Activated CD8-positive, alpha-beta memory T cell treated with anti-CD3 and anti-CD28 coated beads, Interleukin-2, amount 50 U/mL, for 4 hours (primary cell): ENCODE results near the gene TNFRSF19.

Experiments
- DNase-seq: peaks from one replicate; pipeline ENCODE4 v3.0.0-alpha.2; 2020

Gene TNFRSF19

DNA sequence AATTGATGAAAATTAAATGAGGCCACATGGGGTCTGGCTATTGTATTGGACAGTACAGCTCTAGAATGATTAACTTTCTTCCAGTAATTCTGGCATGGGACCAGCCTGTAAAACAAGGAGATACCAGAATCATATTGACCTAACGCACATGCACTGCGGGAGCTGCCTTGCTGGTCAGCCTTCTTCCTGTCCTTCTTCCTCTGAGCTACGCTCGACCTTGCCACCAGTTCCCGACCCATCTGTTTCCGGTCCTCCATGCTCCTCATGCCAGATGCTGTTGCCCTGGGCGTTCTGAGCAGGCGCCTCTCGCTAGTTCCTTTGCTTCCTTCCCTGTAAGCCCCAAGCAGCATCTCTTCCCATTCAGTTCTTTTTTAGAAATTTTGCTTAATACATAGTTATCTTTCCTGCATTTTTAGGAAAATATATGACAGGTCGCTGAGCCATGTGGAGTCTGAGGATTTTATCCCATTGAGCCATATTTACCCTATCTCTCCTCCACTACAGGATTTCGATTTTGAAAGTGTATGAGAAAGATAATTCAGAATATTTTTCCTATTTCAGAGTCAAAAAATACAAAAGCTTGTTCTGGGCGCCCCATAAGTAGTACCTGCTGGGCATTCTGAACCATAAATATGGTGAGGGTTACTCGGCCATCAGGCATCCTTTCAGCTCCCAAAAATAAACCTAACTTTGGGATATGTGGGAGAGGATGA, 38.6 kb downstream of the TNFRSF19 start:
- DNase-seq: no peak

DNA sequence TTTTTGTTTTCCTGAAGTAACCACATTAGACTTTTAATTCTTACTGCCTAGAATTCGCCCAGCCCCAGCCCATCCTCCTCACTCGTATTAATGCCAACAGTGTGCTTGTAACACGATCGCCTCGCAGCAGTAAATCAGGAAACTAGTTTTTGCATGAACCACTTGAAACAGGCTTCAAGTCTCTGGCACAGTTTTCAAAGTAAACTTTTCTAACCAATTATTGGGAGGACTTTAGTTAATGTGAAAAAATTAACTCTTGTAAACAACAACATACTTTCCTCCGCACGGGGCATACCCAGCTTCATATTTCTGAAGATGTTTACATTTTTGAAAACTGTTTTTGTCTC, 39.2 kb downstream of the TNFRSF19 start:
- DNase-seq: no peak

DNA sequence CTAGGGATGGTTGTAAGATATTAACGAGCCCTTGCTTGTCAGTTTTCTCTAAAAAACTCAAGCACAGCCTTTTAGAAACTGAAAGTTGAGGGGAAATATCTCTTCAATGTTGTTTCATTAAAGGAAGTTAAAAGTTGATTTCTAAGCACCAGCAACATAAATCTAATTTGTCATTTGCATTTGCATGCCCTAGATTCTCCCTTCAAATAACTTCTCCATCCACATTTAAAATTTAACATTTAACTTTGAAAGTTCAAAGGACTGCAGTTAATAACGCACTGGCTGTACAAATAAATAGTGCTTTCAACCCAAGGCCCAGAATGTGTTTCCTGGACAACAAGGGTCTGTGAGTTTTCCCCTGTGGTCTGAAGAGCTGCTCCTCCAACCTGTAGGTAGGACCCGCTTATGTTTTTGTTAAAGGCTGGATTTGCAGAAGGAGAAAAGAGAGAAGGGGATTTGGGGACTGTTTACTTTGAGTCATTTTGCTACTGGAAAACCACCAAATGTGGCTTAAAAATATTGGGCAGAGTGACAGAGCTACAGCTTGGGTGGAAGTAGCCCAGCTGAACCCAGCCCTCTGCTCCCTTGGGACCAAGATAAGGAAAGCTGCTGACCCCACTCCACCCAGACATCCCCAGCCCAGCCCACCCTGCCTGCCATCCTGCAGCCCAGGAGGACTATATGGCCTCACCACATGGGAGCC, 39.8 kb downstream of the TNFRSF19 start:
- DNase-seq: no peak

DNA sequence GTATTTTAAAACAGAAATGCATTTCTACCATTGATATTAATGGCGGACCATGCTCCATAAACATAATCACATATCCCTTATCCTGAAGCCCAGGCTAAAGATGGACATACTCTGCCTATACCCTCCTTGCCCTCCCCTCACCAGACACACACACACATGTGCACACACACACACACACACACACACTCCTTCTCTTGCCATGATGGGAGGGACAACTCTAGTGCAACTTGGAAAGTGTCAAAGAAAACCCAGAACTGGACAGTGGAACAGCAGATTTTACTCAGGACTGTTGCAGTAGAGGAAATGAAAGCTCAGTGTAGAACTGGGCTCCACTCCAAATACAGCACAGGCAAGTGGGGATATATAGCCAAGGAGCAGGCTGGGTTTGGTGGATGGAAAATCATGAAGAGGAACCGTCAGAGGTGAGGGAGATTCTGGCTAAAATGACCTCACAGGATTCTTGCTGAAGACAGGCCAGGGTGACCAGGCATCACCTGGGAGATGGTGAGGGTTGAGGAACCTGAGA, 40.8 kb downstream of the TNFRSF19 start:
- no peak for DNase-seq

DNA sequence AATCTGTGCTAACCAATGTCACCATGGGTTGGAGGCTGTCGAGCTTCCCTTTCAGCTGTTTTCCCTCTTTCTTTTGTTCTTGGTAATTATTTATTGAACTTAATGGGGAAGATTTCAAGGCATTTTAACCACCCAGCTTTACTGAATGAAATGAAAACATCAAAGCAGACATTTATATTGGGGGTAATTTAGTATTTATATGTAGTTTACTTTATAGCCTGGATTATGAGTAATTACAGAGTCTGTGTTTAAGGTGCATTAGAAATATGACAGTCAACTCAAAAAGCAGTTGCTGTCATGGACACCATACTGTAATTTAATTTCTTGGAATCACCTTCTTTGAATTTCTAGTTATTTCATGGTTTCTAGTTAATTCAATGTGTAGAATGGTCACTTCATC, 42.0 kb downstream of the TNFRSF19 start:
- DNase-seq: no peak

DNA sequence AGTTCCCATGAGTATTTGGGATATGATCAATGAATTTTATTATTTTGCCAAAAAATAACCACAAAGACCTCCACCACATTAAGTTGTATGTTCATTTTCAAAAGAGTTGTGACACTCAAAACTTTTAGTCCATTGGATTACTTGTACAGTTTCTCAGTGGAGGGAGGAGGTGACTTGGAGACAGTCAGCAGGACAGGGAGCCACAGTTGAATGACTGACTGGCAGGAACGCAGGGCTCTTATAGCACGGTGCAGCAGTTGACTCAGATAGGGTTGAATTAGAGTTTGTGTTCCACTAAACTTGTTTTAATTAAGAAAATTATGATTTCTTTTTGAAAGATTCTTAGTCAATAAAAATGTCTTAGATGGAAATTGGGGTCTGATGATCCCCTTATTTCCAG, 42.5 kb downstream of the TNFRSF19 start:
- no peak for DNase-seq

DNA sequence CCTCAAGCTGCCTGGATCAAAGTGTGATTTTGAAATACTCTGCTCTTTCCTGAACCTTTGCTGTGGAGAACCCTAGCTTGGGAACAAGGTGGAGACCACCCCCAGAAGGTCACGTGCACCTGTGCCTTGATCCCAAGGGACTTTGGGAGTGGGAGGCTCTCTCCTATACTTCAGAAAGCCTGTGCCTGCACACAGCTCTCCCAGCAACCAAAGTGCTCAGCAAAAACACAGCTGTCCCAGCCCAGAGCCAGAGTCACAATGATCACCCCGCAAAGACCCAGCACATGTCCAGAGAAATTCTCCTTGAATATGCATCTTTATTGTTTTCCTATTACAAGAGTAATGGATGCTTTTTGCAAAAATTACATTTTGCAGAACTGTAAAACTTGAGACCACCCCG, 43.4 kb downstream of the TNFRSF19 start:
- no peak for DNase-seq

DNA sequence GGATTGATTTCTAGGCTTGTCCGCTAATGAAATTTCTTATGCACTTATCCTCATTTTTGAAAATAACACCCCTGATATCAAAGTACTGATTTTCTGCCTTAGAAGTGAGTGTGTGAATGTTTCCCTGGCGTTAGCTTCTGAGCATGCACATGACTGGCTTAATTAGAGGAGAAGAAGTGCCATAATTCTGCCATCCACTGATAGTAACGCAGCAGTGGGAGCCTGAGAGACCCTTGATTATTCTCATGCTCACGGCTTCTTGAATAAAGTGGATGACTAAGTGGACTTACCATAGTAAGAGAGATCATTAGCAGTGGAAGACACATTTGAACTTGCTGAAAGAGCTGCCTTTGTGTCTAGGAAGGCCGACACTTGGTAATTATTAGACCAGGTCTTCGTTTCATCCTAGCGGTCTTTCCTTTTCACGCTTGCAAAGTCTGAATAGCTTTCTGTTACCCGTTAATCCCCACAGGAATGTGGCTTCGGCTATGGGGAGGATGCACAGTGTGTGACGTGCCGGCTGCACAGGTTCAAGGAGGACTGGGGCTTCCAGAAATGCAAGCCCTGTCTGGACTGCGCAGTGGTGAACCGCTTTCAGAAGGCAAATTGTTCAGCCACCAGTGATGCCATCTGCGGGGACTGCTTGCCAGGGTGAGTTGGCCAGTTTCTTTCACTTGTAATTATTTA, 45.3 kb downstream of the TNFRSF19 start:
- no peak for DNase-seq

DNA sequence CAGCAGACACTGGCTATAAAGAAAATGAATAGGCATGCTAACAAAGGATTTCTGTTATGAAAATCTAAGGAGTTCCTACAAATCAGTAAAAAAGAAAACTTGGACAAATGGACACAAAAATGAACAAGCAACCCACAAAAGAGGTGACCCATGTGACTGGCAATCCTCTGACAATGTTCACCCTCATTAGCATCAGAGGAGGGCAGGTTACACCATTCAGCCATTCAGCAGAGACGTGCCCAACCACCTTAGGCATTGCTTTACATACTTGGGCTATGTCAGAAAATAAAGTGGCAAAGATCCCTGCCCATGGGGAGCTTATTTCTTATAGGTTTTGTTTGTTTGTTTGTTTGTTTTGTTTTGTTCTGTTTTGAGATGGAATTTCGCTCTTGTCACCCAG, 46.0 kb downstream of the TNFRSF19 start:
- DNase-seq: no peak

DNA sequence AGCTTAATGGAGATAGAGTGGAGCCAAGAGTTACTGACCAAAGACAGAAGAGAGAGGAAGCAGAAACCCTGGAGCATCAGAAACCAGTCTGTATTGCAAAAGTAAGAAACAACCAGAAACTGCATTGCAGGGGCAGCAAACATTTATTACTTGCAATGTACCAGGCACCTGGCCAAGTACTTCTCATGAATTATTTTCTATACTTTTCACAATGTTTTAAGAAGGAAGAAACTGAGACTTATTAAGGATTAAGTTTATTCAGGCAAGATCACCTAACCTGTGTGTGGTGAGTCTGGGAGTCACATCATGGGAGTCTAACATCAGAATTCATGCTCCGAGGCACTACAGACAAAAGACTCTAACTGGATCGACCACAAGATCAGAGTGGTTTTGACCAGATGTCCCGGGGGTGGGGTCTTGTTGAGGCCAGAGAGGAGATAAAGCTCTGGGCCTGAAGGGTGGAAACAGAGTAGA, 47.4 kb downstream of the TNFRSF19 start:
- no peak for DNase-seq

DNA sequence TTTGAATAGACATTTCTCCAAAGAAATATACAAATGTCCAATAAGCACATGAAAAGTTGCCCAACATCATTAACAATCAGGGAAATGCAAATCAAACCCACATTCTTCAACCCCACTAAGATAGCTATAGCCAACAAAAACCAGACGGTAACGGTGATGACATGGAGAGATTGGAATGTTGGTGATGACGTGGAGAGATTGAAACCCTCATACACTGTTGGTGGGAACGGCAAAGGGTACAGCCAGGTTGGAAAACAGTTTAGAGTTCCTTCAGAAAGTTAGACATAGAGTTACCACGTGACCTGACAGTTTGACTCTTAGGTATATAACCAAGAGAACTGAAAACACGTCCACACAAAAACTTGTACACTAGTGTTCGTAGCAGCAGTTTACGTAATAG, 48.1 kb downstream of the TNFRSF19 start:
- no peak for DNase-seq

DNA sequence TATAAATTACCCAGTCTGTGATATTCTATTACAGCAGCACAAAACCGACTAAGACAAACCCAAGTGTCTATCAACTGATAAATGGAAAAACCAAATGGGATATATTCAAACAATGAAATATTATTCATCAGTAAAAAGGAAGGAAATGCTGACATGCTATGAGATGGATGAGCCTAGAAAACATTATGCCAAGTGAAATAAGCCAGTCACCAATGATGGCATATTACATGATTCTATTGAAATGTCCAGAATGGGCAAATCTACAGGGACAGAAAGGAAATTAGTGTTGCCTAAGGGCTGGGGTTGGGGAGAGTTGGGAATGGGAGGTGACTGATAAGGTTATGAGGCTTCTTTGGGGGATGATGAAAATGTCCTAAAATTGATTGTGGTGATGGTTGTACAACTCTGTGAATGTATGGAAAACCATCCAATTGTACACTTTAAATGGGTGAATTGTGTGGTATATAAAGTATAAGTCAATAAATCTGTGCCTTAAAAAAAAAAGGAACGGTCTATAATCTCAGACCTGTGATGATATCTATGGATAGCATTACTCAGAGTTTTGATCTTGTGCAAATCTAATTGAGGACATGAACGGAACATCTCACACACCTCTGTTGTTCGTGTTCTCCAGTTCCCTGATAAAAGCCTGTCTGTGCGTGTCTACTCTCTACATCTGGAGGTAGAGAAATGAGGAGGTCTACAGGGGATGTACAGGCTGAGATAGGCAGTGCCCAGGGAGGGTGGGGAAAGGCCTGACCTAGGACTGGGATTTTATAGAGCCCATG, 49.0 kb downstream of the TNFRSF19 start:
- DNase-seq: no peak

DNA sequence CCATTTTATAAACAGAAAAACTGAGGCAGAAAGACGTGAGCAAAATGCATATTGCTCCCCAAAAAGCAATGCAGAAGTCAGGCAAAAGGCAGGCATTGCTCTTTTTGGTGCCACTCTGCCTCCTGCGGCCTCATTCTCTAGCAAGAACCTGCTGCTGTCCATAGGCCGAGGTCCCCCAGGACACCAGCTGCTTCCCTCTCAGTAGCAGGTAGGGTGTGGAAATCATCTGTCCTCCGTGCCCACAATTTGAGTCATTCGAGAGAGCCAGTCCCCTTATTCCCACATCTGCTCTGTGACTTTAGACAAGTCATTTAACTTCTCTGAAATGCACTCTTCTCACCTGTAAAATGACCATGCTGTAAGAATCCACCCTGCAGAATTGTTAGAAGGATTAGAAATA, 50.0 kb downstream of the TNFRSF19 start:
- DNase-seq: no peak

DNA sequence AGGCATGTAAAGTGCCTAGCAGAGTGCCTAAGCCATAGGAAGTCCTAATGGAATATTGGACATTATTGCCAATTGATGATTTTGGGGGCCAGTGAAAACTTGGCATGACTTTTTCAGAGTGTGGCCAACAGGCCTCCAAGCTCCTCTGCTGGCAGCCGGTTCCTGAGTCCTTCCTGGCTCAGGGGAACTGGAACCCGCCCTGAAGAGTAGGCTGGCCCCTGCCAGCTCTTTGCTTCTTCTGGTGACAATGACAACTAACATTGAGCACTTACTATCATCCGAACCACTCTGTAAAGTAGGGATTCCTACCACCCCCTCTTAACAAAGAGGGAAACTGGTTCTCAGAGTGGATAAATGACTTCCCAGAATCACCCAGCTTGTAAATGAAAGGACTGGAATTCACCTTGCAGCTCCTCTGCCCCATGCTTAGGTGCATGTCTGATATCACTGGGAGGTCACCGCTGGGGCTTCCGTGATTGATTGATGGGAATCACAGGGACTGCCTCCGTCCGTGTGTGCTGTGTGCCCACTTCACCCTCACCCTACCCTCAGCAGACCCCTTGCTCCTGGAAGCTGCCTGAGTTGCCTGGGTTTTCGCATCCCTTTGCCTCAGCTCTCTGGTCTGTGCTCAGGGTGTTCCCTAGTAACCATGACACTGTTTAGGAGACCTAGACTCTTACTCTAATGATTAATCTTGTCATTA, 50.6 kb downstream of the TNFRSF19 start:
- DNase-seq: no peak

DNA sequence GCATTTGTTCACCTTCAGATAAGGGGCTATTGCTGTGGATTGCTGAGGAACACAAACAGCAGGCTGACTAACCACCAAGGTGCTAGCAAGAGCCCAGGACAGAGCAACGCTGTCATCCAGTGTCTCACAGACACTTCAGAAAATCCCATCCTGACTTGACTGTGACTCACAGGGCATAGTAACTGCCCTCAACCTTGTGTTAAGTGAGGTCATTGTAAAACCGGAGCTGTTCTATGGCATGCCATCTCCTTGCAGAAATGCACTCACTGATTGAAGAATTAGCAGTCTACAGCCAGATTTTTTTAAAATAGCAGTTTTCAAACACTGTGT, 51.1 kb downstream of the TNFRSF19 start:
- no peak for DNase-seq

DNA sequence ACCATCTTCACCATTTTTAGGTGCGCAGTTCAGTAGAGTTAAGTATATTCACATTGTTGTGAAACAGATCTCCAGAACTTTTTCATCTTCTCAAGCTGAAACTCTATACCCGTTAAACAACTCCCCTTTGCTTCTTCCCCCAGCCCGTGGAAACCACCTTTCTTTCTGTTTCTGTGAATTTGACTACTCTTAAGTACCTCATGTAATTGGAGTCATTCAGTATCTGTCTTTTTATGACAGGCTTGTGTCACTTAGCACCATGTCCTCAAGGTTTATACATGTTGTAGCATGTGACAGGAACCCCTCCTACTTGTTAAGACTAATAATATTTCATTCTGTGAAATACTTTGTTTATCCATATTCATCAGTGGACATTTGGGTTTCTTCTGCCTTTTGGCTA, 52.8 kb downstream of the TNFRSF19 start:
- DNase-seq: no peak

DNA sequence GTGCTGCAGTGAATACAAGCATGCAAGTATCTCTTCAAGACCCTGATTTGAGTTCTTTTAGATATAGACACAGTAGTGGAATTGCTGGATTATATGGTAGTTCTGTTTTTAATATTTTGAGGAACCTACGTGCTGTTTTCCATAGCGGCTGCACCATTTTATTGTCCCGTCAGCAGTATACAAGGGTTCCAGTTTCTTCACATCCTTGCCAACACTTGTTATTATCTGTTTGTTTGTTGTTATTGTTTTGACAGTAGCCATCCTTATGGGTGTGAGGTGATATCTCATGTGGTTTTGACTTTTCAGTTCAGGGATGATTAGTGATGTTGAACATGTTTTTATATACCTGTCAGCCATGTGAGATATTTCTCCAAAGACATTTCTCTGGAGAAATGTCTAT, 53.2 kb downstream of the TNFRSF19 start:
- no peak for DNase-seq

DNA sequence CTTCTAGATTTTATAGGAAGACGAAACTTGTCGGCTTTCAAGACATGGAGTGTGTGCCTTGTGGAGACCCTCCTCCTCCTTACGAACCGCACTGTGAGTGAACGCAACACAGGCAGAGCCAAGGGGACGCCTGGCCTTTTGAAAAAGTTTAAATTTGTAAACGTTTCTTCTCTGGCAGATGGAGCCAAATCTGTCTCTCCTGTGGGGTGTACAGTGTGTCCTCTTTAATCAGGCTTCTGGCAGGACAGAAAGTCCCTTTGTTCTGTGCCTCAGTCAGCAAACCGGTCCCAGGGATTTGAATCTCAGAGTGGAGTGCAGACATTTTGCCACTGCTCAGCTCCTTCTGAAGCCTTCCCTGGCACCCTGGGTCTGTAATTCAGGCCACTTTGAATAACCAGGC, 56.5 kb downstream of the TNFRSF19 start:
- no peak for DNase-seq

DNA sequence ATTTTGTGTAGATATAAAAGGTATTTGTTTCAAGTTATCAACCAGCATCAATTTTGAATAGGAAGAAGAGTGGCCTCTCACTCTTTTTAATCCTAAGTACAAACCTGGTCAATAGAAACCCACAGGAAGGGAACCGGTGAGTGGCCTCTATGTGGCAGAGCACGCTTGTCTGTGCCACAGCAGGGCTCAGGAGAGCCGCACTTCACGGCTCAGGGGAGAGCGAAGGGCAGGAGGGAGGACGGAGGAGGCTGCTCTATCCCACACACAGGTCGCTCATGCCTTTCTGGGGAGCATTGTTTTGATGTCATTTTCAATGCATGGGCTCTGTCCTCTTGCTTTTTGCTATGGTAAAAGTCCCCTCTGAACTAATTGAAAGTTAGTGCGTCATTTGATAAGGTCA, 57.2 kb downstream of the TNFRSF19 start:
- DNase-seq: no peak

DNA sequence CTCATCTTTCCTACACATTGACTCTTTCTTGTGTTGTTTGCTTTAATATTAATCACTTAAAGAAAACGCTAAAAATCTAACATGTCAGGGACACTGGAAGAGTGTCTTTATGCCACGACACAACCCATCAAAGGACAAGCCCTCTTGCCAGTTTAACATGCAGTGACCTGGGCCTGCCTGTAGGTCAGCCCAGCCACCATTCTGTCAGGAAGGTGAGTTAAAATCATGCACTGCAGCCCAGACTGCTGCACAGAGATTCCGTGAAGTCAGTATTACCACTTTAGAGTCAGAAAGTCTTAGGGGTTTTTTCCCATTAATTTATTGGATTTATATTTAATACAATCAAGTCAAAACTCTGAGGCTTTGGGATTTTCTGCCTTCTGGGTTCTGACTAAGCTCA, 58.0 kb downstream of the TNFRSF19 start:
- no peak for DNase-seq

DNA sequence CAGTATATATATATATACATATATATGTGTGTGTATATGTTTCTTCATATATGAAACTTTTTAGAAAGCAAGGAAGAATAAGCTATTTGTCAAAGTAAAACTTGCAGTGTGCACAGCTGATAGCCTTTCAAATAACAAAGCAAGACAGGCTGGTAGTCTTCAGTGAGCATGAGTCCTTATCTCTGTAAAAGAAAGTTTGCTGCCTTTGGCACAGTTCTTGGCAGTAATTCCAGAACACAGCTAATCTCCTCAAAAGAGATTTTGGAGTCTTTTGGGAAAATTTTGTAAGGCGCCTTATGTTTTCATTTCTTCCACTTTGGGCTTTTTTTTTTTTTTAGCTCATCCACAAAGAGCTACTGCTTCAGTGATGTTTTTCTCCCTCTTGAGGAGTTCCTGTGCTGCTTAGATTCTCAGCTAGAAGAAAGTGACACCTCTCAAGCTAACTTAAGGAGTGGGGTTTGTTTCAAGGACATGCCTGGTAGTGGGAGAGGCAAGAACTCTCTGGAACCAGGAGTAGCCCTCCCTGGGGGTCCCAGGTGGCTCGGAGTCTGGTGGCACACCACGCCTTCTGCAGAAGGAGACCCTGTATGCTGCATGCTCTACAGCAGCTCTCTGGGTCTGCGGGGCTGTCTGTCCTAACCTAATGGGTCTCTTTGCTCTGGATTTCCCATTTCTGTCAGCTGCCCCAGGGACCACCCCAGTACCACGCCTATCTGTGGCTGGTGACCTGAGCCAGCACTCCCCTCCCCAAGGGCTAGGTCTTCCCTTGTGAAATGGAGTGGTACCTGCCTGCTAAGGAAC, 58.8 kb downstream of the TNFRSF19 start:
- no peak for DNase-seq
